ENCODE results near the gene SHF.
A peak's percentile ranks its signal among the peaks of the same experiment; 100 is the strongest.

Gene SHF

GRCh38 chr15:45121706-45122417 lies 65.9 kb downstream of the SHF start:
- DNase-seq, result no peak

GRCh38 chr15:45121020-45121419 lies 66.7 kb downstream of the SHF start:
- DNase-seq, result no peak

- no peak for DNase-seq
Observed at GRCh38 chr15:45120081-45120972, 67.4 kb downstream of the SHF start.

GRCh38 chr15:45118996-45119395 lies 68.8 kb downstream of the SHF start:
- DNase-seq, result no peak

- peak; percentile 85 to 90 for DNase-seq
Observed at GRCh38 chr15:45118131-45118588, 69.6 kb downstream of the SHF start.

GRCh38 chr15:45117308-45118130 lies 70.2 kb downstream of the SHF start:
- no peak for DNase-seq
